HUES64 (cell line): ENCODE measurements around the gene FBXL17.

Experiments used
- H3K27ac ChIP-seq: 2 replicates; pipeline ENCODE4 v1.7.0; 2013; ENCODE audit warnings: low read depth, low read length, inconsistent platforms
- H3K27me3 ChIP-seq: 2 replicates; pipeline ENCODE4 v1.6.1; 2013; ENCODE audit warnings: mild to moderate bottlenecking, low read length; ENCODE audit not compliant: insufficient read depth
- H3K36me3 ChIP-seq: 2 replicates; pipeline ENCODE4 v1.6.1; 2013; ENCODE audit warnings: mild to moderate bottlenecking, low read length; ENCODE audit not compliant: insufficient read depth
- H3K4me1 ChIP-seq: 2 replicates; pipeline ENCODE4 v1.6.1; 2013; ENCODE audit warnings: mild to moderate bottlenecking, low read length, moderate library complexity; ENCODE audit not compliant: insufficient read depth
- H3K4me3 ChIP-seq: 2 replicates; pipeline ENCODE4 v1.5.1; 2013; ENCODE audit warnings: mild to moderate bottlenecking, low read length, moderate library complexity
- H3K9ac ChIP-seq: 2 replicates; pipeline ENCODE4 v1.6.1; 2013; ENCODE audit warnings: mild to moderate bottlenecking, low read depth, low read length
- H3K9me3 ChIP-seq: 2 replicates; pipeline ENCODE4 v1.6.1; 2013; ENCODE audit warnings: low read depth, low read length; ENCODE audit not compliant: insufficient read depth
- whole genome bisulfite sequencing: fragments of 150-250, 120-280 bp; methylation state at CpG from one replicate; pipeline ENCODE4 v1.1.7; 2013; ENCODE audit warnings: missing lambda C conversion rate; 5-methylcytosine and 5-hydroxymethylcytosine counted together

The FBXL17 gene

DNA sequence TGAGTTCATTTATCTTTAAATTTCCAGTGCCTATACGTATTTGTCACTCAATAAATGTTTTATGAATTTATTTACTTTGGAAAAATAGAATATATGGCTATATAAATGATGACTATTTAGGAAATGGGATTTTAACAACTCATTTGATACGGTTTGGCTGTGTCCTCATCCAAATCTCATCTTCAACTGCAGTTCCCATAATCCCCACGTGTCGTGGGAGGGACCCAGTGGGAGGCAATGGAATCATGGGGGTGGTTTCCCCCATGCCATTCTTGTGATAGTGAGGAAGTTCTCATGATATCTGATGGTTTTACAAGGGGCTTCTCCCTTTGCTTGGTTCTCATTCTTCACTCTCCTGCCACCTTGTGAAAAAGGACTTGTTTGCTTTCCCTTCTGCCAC, 523.6 kb downstream of the FBXL17 start:
- Histone ChIP-seq H3K27me3 (no peaks in the 10 kb centered on the region), H3K27ac (no peak overlapping the region), H3K9ac (no peak overlapping the region), H3K36me3 (no peaks in the 10 kb centered on the region), H3K4me3 (no peak overlapping the region), H3K4me1 (peaks cover 7% of the 10 kb centered on the region; the same call in 1 of the 2 replicates), H3K9me3 (no peaks in the 10 kb centered on the region)
- WGBS: 95% methylated on average over 2 of the region's 4 CpGs

DNA sequence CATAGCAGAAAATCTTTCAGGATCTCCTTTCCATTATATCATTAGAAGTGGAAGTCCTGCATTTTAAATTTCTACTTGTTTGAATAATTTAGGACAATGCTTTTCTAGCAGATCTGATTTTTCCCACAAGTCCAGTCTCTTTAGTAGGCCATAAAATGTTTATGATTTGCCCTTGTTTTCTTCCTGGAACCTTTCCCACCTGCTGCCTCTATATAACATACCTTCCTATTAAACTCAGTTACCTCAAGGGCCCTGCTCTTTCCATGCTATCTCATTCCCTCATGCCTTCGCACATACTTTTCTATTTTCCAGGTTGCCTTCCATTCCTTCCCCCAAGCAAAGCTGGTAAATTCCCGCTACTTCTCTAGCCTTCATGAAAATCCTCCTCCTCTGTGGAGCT, 524.1 kb downstream of the FBXL17 start:
- Histone ChIP-seq H3K27me3 (no peaks in the 10 kb centered on the region), H3K27ac (no peak overlapping the region), H3K9me3 (no peaks in the 10 kb centered on the region), H3K4me1 (peaks cover 7% of the 10 kb centered on the region; the same call in 1 of the 2 replicates), H3K9ac (no peak overlapping the region), H3K36me3 (no peaks in the 10 kb centered on the region), H3K4me3 (no peak overlapping the region)
- 98% methylated on average over 2 of the region's 2 CpGs for WGBS

DNA sequence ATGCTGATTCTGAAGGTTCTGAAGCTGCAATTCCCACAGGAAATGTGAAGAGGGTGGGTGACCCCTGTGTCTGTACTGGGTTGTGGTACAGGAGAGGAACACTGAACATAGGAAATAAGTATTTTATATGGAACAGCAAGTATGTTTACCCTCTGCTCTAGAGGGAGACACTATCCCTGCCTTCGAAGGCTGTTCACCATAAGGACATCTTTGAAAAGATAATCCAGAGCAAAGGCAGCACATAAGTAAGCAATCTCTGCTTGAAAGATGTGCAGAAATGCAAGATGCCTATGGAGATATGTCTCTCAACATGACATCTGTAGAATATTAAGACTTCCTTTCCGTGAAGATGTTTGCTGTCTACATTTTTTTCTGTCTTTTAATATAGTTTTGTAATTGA, 526.7 kb downstream of the FBXL17 start:
- Histone ChIP-seq H3K27me3 (no peaks in the 10 kb centered on the region), H3K27ac (no peak overlapping the region), H3K9me3 (no peaks in the 10 kb centered on the region), H3K4me3 (no peak overlapping the region), H3K4me1 (peaks cover 5% of the 10 kb centered on the region; the same call in 1 of the 2 replicates), H3K9ac (no peak overlapping the region), H3K36me3 (no peaks in the 10 kb centered on the region)
- WGBS: 91% methylated on average over 2 of the region's 2 CpGs

DNA sequence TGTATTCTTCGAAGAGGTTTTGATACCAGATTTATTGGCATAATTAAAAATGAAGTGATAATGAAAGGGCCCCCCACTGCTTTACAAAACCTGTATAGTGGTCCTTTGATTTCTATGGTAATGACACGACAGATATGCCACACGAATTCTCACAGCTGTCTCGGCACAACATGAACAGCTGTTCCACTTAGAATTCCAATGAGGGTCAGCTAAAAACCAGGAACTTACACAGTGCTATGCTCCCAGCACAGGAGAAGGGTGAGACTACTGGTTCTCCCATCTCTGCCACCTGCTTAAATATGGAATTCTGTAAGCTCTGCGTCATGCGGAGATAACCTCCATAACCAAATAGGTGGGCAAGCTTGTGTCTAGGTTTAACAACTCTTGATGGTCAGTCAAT, 528.2 kb downstream of the FBXL17 start:
- over 99% methylated on average over 6 of the region's 6 CpGs for WGBS
- Histone ChIP-seq H3K4me1 (no peaks in the 10 kb centered on the region), H3K36me3 (no peaks in the 10 kb centered on the region), H3K27me3 (no peaks in the 10 kb centered on the region), H3K4me3 (no peak overlapping the region), H3K9ac (no peak overlapping the region), H3K9me3 (no peaks in the 10 kb centered on the region), H3K27ac (no peak overlapping the region)

DNA sequence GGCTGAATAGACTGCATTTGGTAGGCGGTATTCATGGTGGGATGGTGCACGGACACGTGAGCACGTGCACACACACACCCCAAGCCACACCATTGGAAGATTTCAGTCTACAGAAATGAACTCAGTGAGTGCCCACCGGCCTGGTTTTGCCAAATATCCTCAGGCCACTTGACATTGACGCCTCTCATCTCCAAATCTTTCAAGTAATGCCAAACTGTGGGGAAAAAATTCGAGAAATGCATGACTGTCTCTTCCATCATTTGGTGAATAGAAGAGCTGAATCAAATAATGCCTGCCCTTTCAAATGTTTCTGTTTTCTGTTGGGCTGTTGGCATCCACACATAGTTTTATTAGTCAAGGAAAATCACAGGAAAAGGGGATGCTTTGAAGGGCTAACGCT, 528.9 kb downstream of the FBXL17 start:
- Histone ChIP-seq H3K9ac (no peak overlapping the region), H3K27ac (no peak overlapping the region)
- WGBS: 92% methylated on average over 8 of the region's 8 CpGs

DNA sequence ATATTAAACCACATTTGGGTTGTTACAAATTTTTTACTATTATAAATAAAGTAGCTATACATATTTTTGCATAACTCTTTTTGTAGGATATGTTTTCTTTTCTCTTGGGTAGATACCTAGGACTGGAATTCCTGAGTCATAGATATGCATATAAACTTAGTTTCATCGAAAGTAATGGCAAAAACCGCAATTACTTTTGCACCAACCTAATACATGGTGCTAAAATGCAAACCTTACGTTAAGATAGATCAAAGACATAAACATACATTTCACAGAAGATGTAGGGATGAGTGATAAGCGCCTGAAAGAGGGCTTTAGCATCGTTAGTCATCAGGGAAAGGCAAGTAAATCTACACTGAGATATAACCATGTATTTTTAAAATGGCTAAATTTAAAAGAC, 532.8 kb downstream of the FBXL17 start:
- Histone ChIP-seq H3K27me3 (no peaks in the 10 kb centered on the region), H3K4me1 (no peaks in the 10 kb centered on the region), H3K9ac (no peak overlapping the region), H3K36me3 (no peaks in the 10 kb centered on the region), H3K4me3 (no peak overlapping the region), H3K27ac (no peak overlapping the region), H3K9me3 (no peaks in the 10 kb centered on the region)
- WGBS: 97% methylated on average over 3 of the region's 5 CpGs

More for the DNA sequence above, 528.9 kb downstream of the FBXL17 start:
- Histone ChIP-seq H3K4me3 (no peak overlapping the region), H3K27me3 (no peaks in the 10 kb centered on the region), H3K4me1 (no peaks in the 10 kb centered on the region), H3K9me3 (no peaks in the 10 kb centered on the region), H3K36me3 (no peaks in the 10 kb centered on the region)

DNA sequence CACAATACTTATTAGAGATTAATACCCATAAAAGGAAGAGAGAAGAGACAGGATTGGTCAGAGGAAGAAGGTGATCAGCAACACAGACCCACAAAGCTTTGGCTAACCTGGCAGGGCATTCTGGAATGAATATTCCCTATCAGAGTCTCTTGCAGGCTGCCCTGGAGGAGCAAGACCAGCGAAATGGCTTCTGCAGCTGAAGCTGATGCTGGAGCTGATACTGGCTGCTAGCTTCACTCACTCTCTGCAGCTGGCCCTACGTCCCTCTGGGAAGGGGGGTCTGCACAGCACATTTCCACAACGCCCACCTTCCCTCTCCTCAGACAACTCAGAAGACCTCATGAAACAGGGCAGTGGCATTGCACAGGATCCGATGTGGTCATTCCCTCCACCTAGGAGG, 541.3 kb downstream of the FBXL17 start:
- no peaks in the 10 kb centered on the region for H3K36me3 ChIP-seq
- H3K27me3 ChIP-seq: no peaks in the 10 kb centered on the region
- no peaks in the 10 kb centered on the region for H3K4me1 ChIP-seq
- H3K4me3 ChIP-seq: no peak overlapping the region
- H3K27ac ChIP-seq: no peak overlapping the region
- 86% methylated on average over 4 of the region's 4 CpGs for WGBS
- H3K9me3 ChIP-seq: no peaks in the 10 kb centered on the region
- no peak overlapping the region for H3K9ac ChIP-seq

DNA sequence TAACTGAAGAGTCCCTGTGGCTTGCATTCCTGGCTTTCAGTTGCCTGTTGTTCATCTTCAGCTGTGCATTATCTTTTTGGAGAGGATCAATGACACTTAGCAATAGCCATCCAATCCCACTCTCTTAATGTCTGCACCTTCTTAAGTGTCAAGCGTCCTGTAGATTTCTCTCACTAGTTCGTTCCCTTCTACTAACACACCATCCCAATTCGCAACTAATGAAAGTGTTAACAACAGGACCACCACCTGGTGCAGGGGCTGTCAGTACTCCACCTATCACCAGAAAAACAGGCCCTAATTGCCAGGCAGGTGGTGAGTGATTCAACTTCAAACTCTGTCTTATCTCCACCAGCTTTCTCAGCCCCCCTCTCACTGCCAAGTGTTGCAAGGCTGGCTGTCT, 541.7 kb downstream of the FBXL17 start:
- Histone ChIP-seq H3K9me3 (no peaks in the 10 kb centered on the region), H3K36me3 (no peaks in the 10 kb centered on the region), H3K4me3 (no peak overlapping the region), H3K27ac (no peak overlapping the region), H3K4me1 (no peaks in the 10 kb centered on the region), H3K27me3 (no peaks in the 10 kb centered on the region), H3K9ac (no peak overlapping the region)
- WGBS: 84% methylated on average over 3 of the region's 3 CpGs

DNA sequence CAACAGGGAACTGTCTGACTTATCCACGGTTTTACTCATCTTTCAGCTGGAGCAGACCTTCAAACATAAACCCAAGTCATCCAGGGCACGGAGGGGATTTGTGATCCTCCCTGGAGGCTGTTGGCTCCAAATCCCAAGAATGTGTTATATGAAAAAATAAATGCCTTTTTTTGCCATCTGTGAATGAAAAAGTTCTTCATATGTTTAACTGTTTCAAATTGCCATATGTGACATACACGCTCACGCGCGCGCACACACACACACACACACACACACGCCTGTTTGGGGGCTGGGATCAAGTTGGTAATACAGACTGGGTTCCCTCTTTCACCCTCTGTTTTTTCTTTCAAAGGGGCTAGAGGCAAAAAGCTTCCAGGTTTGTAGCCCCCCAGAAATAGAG, 546.8 kb downstream of the FBXL17 start:
- H3K36me3 ChIP-seq: no peaks in the 10 kb centered on the region
- no peaks in the 10 kb centered on the region for H3K9me3 ChIP-seq
- no peak overlapping the region for H3K4me3 ChIP-seq
- 0 out of 2 replicates have a peak, but pooled peaks cover 3% of the 10 kb centered on the region for H3K4me1 ChIP-seq
- no peak overlapping the region for H3K9ac ChIP-seq
- no peak overlapping the region for H3K27ac ChIP-seq
- WGBS: 93% methylated on average over 8 of the region's 8 CpGs
- H3K27me3 ChIP-seq: no peaks in the 10 kb centered on the region

DNA sequence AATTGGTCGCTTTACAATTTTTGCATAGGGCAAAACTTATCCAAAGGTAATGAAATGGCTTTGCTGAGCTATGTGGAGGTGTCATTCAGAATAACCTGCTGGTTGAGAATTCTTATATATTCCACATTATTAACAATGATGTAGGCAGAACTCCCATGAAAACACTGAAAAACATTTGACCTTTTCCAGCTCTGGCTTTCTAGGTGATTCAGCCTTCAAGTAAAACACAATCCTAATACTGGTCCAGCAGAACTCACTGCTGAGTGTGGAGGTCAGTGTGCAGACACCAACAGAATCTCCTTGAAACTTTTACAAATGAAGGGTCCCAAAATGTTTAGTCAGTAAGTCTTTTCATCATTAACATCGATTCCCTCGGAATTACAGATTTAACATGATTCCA, 549.2 kb downstream of the FBXL17 start:
- H3K9me3 ChIP-seq: no peaks in the 10 kb centered on the region
- WGBS: 94% methylated on average over 3 of the region's 3 CpGs
- no peak overlapping the region for H3K9ac ChIP-seq
- no peaks in the 10 kb centered on the region for H3K27me3 ChIP-seq
- no peak overlapping the region for H3K27ac ChIP-seq
- H3K36me3 ChIP-seq: no peaks in the 10 kb centered on the region
- no peak overlapping the region for H3K4me3 ChIP-seq
- H3K4me1 ChIP-seq: 0 out of 2 replicates have a peak, but pooled peaks cover 3% of the 10 kb centered on the region

DNA sequence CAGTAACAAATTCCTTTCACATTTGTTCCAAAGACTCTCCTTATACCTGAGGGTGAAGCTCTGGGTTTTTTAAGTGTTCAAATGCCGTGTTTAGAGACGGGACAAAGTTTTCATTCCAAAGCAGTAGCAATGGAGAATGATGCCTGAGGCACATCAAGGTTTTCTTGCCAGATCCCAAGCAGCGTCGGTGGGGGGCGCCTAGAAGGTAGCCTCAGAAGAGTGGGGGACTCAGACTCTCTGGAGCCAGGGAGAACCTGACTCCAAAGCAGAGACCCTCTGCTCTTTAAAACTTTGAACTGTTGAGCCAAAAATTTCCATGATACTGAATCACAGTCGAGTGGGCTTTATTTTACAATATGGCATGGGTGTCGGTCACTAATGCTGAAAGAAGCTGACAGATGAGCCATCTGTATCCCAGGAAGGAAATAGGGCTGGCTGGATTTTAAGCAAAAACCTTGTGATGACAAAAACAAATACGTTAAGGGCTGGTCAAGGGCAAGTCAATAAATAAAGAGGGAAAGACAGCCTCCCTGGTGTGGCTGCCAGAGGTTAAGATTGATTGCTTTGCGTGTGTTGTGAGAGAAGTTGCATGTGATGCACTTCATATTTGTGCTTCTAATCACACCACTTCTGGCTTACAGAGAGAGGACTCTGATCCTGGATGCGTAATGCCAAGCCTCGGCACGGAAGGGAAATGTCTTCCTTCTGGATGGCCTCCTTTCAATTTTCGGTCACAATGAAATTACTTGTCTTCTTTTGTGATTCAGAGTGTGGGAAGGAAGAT, 550.1 kb downstream of the FBXL17 start:
- Histone ChIP-seq H3K9ac (no peak overlapping the region), H3K36me3 (no peaks in the 10 kb centered on the region), H3K27me3 (no peaks in the 10 kb centered on the region), H3K4me3 (no peak overlapping the region), H3K27ac (no peak overlapping the region), H3K4me1 (0 out of 2 replicates have a peak, but pooled peaks cover 3% of the 10 kb centered on the region), H3K9me3 (no peaks in the 10 kb centered on the region)
- WGBS: 83% methylated on average over 13 of the region's 13 CpGs

DNA sequence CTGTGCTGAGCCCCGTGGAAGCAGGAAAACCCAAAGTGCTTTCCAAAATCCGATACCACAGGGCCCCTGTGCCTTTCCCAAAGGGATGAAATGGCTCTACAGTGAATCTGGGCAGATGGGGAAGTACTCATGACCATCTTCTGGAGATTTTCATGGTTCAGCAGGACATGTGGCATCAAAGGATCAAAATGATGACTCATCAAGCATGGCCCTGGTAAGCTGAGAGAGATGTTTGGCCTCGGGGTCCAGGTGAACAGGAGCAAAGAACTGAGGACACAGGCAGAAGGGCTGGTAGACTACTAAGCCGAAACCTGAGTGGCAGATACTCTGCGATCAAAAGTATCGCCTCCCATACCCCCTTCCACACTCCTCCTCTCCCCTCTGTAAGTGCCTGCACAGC, 551.1 kb downstream of the FBXL17 start:
- Histone ChIP-seq H3K9ac (no peak overlapping the region), H3K27ac (no peak overlapping the region), H3K36me3 (no peaks in the 10 kb centered on the region), H3K4me3 (no peak overlapping the region), H3K4me1 (peaks cover 12% of the 10 kb centered on the region), H3K9me3 (no peaks in the 10 kb centered on the region), H3K27me3 (no peaks in the 10 kb centered on the region)
- WGBS: 81% methylated on average over 6 of the region's 6 CpGs
